DOHH2 (cell line): ENCODE measurements around the gene ANXA5.

Experiments used
- H3F3A ChIP-seq: fragments of 200-600 bp; sonication (generic), shearing (Covaris generic); 2 replicates; pipeline ENCODE4 v1.6.0; 2016; ENCODE audit warnings: antibody characterized with exemption, mild to moderate bottlenecking; ENCODE audit not compliant: control insufficient read depth, insufficient read depth
- H3K27ac ChIP-seq: fragments of 200-600 bp; sonication (generic); 2 replicates; pipeline ENCODE4 v1.5.1; 2014; ENCODE audit warnings: low read depth, mild to moderate bottlenecking, low read length, moderate library complexity
- H3K27me3 ChIP-seq: fragments of 200-600 bp; sonication (generic); 2 replicates; pipeline ENCODE4 v1.6.1; 2014; ENCODE audit warnings: mild to moderate bottlenecking, low read length, mixed read lengths; ENCODE audit not compliant: control insufficient read depth
- H3K36me3 ChIP-seq: fragments of 200-600 bp; sonication (generic); 2 replicates; pipeline ENCODE4 v1.6.1; 2014; ENCODE audit warnings: mild to moderate bottlenecking, low read length, moderate library complexity, mixed read lengths; ENCODE audit not compliant: control insufficient read depth
- H3K4me1 ChIP-seq: fragments of 200-600 bp; sonication (generic); 2 replicates; pipeline ENCODE4 v1.6.1; 2014; ENCODE audit warnings: mild to moderate bottlenecking, low read length, mixed read lengths; ENCODE audit not compliant: control insufficient read depth
- H3K4me2 ChIP-seq: fragments of 200-600 bp; sonication (generic); 2 replicates; pipeline ENCODE4 v1.6.0; 2014; ENCODE audit warnings: mild to moderate bottlenecking, low read length, moderate library complexity
- H3K4me3 ChIP-seq: fragments of 200-600 bp; sonication (generic); 2 replicates; pipeline ENCODE4 v1.5.1; 2014; ENCODE audit warnings: mild to moderate bottlenecking, low read length, mixed read lengths
- H3K79me2 ChIP-seq: fragments of 200-600 bp; sonication (generic); 2 replicates; pipeline ENCODE4 v1.6.1; 2014; ENCODE audit warnings: mild to moderate bottlenecking, low read length, mixed read lengths; ENCODE audit not compliant: control insufficient read depth
- H3K9me2 ChIP-seq: fragments of 200-600 bp; sonication (generic); replicated peaks from 2 replicates; pipeline ENCODE4 v1.6.1; 2014; ENCODE audit warnings: mild to moderate bottlenecking, low read length, mixed read lengths; ENCODE audit not compliant: control insufficient read depth
- H3K9me3 ChIP-seq: fragments of 200-600 bp; sonication (generic); 2 replicates; pipeline ENCODE4 v1.6.1; 2014; ENCODE audit warnings: antibody characterized with exemption, low read length, mixed read lengths; ENCODE audit not compliant: control insufficient read depth, insufficient read depth
- H4K20me1 ChIP-seq: fragments of 200-600 bp; sonication (generic); 2 replicates; pipeline ENCODE4 v1.6.0; 2014; ENCODE audit warnings: low read depth, mild to moderate bottlenecking, antibody characterized with exemption, low read length, moderate library complexity; ENCODE audit not compliant: control insufficient read depth, insufficient read depth
- CTCF ChIP-seq: fragments of 200-600 bp; sonication (generic); IDR thresholded peaks from one replicate; pipeline ENCODE4 v1.5.1; 2014; ENCODE audit warnings: antibody characterized with exemption, mild to moderate bottlenecking, low read depth, low read length; ENCODE audit not compliant: poor library complexity, severe bottlenecking
- EZH2phosphoT487 ChIP-seq: fragments of 200-600 bp; sonication (generic); IDR thresholded peaks from 2 replicates; pipeline ENCODE4 v1.6.1; 2017; ENCODE audit warnings: borderline replicate concordance, mild to moderate bottlenecking, antibody characterized with exemption, low read length, moderate library complexity, mixed read lengths

ANXA5 gene

GRCh38 chr4:121679267-121679666 is 17.5 kb downstream of the ANXA5 start:
- H3K36me3 ChIP-seq, result peaks cover 23% of the 10 kb centered on the region
- no peaks in the 10 kb centered on the region for H4K20me1 ChIP-seq
- no peaks in the 10 kb centered on the region for H3K27me3 ChIP-seq
- no peak overlapping the region for H3K4me3 ChIP-seq
- no peaks in the 10 kb centered on the region for H3K4me1 ChIP-seq
- H3F3A ChIP-seq, result no peaks in the 10 kb centered on the region
- no peaks in the 10 kb centered on the region for H3K9me3 ChIP-seq
- TF ChIP-seq CTCF, result no peak
- no peak for TF ChIP-seq EZH2phosphoT487
- no peaks in the 10 kb centered on the region for H3K79me2 ChIP-seq
- H3K4me2 ChIP-seq, result no peak overlapping the region
- no peaks in the 10 kb centered on the region for H3K9me2 ChIP-seq
- no peak overlapping the region for H3K27ac ChIP-seq

- no peaks in the 10 kb centered on the region for H3K9me3 ChIP-seq
- no peak for TF ChIP-seq EZH2phosphoT487
- TF ChIP-seq CTCF, result no peak
- peaks cover 23% of the 10 kb centered on the region for H3K36me3 ChIP-seq
- H3K4me1 ChIP-seq, result no peaks in the 10 kb centered on the region
- H3K4me3 ChIP-seq, result no peak overlapping the region
- H3K27me3 ChIP-seq, result no peaks in the 10 kb centered on the region
- no peaks in the 10 kb centered on the region for H4K20me1 ChIP-seq
- H3K9me2 ChIP-seq, result no peaks in the 10 kb centered on the region
- no peak overlapping the region for H3K27ac ChIP-seq
- H3K79me2 ChIP-seq, result no peaks in the 10 kb centered on the region
- H3F3A ChIP-seq, result no peaks in the 10 kb centered on the region
- no peak overlapping the region for H3K4me2 ChIP-seq
Measured at GRCh38 chr4:121677524-121677923, 19.3 kb downstream of the ANXA5 start.

GRCh38 chr4:121676345-121677075 is 20.3 kb downstream of the ANXA5 start:
- Histone ChIP-seq H3K9me3 (no peaks in the 10 kb centered on the region), H3K4me1 (no peaks in the 10 kb centered on the region), H3K4me2 (no peak overlapping the region), H3K9me2 (no peaks in the 10 kb centered on the region), H3K27ac (no peak overlapping the region), H3F3A (no peaks in the 10 kb centered on the region), H3K4me3 (no peak overlapping the region), H3K27me3 (no peaks in the 10 kb centered on the region), H3K79me2 (no peaks in the 10 kb centered on the region), H4K20me1 (no peaks in the 10 kb centered on the region), H3K36me3 (peaks cover 21% of the 10 kb centered on the region)
- TF ChIP-seq CTCF (no peak), EZH2phosphoT487 (no peak)
